HG03558 (cell line): ENCODE data around the gene FAM25A.

Experiments used
- ATAC-seq: cut with Tn5 transposase; IDR thresholded peaks from one replicate; pipeline ENCODE4 v1.9.1; 2021; ENCODE audit warnings: moderate number of reproducible peaks; ENCODE audit not compliant: unreplicated experiment; ENCODE audit errors: extremely low read depth

The FAM25A gene

GRCh38 chr10:87054373-87055295 lies 34.5 kb downstream of the FAM25A start:
- no peak for ATAC-seq

GRCh38 chr10:87058171-87058570 lies 38.1 kb downstream of the FAM25A start:
- no peak for ATAC-seq

GRCh38 chr10:87059401-87059800 lies 39.3 kb downstream of the FAM25A start:
- ATAC-seq, result no peak

- ATAC-seq, result no peak
Observed at GRCh38 chr10:87060280-87060928, 40.3 kb downstream of the FAM25A start.

GRCh38 chr10:87064651-87065050 lies 44.6 kb downstream of the FAM25A start:
- no peak for ATAC-seq

GRCh38 chr10:87066178-87066577 lies 46.1 kb downstream of the FAM25A start:
- no peak for ATAC-seq

GRCh38 chr10:87066865-87067264 lies 46.8 kb downstream of the FAM25A start:
- no peak for ATAC-seq

GRCh38 chr10:87068281-87068680 lies 48.2 kb downstream of the FAM25A start:
- no peak for ATAC-seq

GRCh38 chr10:87072449-87072848 lies 52.4 kb downstream of the FAM25A start:
- no peak for ATAC-seq
